Nephron progenitor cell (in vitro differentiated cells): ENCODE measurements around the gene DLG5.
A peak's percentile ranks its signal among the peaks of the same experiment; 100 is the strongest.

Source experiments
- DNase-seq: peaks from one replicate; pipeline ENCODE4 v3.0.0; 2021
- H3K27ac Mint-ChIP-seq: 2 replicates; pipeline ENCODE4 v1.8.0; 2021; ENCODE audit warnings: mild to moderate bottlenecking, moderate library complexity, mixed read lengths
- H3K27me3 Mint-ChIP-seq: 2 replicates; pipeline ENCODE4 v1.8.0; 2021; ENCODE audit warnings: mild to moderate bottlenecking, low read depth, mixed read lengths; ENCODE audit not compliant: poor library complexity
- H3K36me3 Mint-ChIP-seq: 2 replicates; pipeline ENCODE4 v1.8.0; 2021; ENCODE audit warnings: low read depth, mixed read lengths
- H3K4me1 Mint-ChIP-seq: 2 replicates; pipeline ENCODE4 v1.8.0; 2021; ENCODE audit warnings: mixed read lengths
- H3K4me3 Mint-ChIP-seq: 2 replicates; pipeline ENCODE4 v1.8.0; 2021; ENCODE audit warnings: mild to moderate bottlenecking, moderate library complexity, mixed read lengths
- H3K9me3 Mint-ChIP-seq: 2 replicates; pipeline ENCODE4 v1.8.0; 2021; ENCODE audit warnings: mild to moderate bottlenecking, moderate library complexity, mixed read lengths
- TF ChIP-seq, protein P1 (sequence below): fragments of 200-600 bp; sonication (generic); IDR thresholded peaks from 2 replicates; pipeline ENCODE4 v1.5.0; 2021; ENCODE audit warnings: antibody characterized with exemption

DLG5 gene

DNA sequence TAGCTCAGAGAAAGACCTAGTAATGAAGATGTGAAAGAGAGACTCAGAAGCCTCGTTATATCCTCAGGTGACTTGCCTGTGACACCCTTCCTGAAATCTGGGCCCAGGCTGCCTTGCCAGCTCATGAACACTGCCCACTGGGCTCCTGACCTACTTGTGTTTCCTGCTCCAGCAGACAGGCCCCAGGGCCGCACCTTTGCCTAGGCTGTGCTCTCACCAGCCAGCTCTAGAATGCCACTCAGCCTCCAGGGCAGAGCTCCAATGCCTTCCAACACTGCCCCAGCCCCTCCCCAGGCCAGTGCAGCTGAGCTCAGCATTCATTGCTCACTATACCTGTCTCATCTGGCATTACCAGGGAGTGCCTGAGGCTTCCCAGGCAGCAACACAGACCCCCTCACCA is 94.3 kb downstream of the DLG5 start:
- DNase-seq: no peak
- Mint-ChIP-seq H3K27me3 (no peaks in the 10 kb centered on the region), H3K4me1 (peaks cover 23% of the 10 kb centered on the region), H3K9me3 (no peaks in the 10 kb centered on the region), H3K36me3 (peaks cover 61% of the 10 kb centered on the region), H3K4me3 (no peak overlapping the region), H3K27ac (no peak overlapping the region)
- TF ChIP-seq, protein P1, sequence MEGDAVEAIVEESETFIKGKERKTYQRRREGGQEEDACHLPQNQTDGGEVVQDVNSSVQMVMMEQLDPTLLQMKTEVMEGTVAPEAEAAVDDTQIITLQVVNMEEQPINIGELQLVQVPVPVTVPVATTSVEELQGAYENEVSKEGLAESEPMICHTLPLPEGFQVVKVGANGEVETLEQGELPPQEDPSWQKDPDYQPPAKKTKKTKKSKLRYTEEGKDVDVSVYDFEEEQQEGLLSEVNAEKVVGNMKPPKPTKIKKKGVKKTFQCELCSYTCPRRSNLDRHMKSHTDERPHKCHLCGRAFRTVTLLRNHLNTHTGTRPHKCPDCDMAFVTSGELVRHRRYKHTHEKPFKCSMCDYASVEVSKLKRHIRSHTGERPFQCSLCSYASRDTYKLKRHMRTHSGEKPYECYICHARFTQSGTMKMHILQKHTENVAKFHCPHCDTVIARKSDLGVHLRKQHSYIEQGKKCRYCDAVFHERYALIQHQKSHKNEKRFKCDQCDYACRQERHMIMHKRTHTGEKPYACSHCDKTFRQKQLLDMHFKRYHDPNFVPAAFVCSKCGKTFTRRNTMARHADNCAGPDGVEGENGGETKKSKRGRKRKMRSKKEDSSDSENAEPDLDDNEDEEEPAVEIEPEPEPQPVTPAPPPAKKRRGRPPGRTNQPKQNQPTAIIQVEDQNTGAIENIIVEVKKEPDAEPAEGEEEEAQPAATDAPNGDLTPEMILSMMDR: no peak

DNA sequence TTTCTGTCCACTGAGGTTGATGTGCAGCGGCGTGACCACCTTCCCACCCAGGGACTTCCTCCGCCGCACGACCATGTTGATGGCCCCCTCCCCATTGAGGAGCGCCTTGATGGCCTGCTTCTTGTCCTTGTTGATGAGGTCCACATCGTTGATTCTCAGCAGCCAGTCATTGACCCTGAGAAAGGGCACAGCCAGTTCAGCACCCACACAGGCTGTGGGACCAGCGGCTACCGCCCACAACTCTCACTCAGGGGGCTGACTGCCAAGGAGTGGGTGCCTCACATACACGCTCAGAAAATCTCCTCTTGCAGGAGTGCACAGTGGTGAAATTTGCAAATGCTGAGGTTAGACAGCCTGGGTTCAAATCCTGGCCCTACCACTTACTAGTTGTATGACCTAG is 97.2 kb downstream of the DLG5 start:
- peaks cover 4% of the 10 kb centered on the region for H3K4me1 Mint-ChIP-seq
- no peaks in the 10 kb centered on the region for H3K27me3 Mint-ChIP-seq
- H3K27ac Mint-ChIP-seq: no peak overlapping the region
- H3K9me3 Mint-ChIP-seq: no peaks in the 10 kb centered on the region
- peaks cover 61% of the 10 kb centered on the region for H3K36me3 Mint-ChIP-seq
- no peak for DNase-seq
- H3K4me3 Mint-ChIP-seq: no peak overlapping the region
- TF ChIP-seq, protein P1: no peak

DNA sequence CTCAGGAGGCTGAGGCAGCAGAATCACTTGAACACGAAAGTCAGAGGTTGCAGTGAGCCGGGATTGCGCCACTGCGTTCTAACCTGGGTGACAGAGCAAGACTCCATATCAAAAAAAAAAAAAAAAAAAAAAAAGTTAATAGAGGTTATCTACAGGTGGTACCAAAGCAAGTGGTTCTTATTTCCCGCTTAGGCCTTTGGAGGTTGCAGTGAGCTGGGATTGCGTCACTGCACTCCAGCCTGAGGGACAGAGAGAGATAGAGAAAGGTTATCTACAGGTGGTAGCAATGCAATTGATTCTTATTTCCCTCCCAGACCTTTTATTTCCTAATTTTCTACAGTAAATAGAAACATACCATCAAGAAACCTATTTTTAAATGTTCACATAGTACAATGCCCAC is 98.2 kb downstream of the DLG5 start:
- DNase-seq: no peak
- H3K27me3 Mint-ChIP-seq: no peaks in the 10 kb centered on the region
- H3K27ac Mint-ChIP-seq: no peak overlapping the region
- TF ChIP-seq, protein P1: no peak
- H3K4me1 Mint-ChIP-seq: peaks cover 4% of the 10 kb centered on the region
- H3K36me3 Mint-ChIP-seq: peaks cover 63% of the 10 kb centered on the region
- no peaks in the 10 kb centered on the region for H3K9me3 Mint-ChIP-seq
- no peak overlapping the region for H3K4me3 Mint-ChIP-seq

DNA sequence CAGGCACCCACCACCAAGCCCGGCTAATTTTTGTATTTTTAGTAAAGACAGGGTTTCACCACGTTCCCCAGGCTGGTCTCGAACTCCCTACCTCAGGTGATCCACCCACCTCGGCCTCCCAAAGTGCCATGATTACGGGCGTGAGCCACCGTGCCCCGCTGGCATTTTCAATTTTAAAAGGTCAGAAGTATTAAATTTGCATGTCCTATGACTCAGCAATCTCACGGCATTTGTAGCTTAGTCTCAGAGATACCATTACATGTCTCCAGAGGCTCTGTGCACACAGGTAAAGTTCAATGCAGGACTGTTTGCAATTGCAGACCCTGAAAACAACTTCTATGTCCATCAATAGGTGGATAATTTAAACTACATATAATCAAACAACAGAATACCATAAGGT is 99.2 kb downstream of the DLG5 start:
- Mint-ChIP-seq H3K4me3 (no peak overlapping the region), H3K27me3 (no peaks in the 10 kb centered on the region), H3K9me3 (no peaks in the 10 kb centered on the region), H3K27ac (no peak overlapping the region), H3K36me3 (peaks cover 60% of the 10 kb centered on the region), H3K4me1 (peaks cover 4% of the 10 kb centered on the region)
- TF ChIP-seq, protein P1: no peak
- no peak for DNase-seq

DNA sequence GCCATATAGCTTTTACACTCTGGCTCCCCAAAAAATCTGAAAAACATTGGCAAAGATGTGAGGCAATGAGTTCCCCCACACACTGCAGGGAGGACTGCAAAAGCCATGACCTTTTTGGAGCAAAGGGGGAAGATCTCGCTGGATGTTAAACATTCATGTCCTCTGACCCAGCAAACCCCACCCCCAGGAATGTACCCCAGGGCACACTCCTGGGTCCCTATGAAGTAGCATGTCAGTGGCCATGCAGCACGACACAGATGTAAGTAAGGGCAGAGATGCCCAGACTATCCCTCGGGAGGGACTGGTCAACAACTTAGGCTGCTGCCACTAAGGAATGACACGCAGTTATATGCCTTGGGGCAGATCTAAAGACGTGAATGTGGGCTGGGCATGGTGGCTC is 100.6 kb downstream of the DLG5 start:
- Mint-ChIP-seq H3K36me3 (peaks cover 66% of the 10 kb centered on the region), H3K9me3 (no peaks in the 10 kb centered on the region), H3K4me1 (peaks cover 4% of the 10 kb centered on the region), H3K4me3 (no peak overlapping the region), H3K27me3 (no peaks in the 10 kb centered on the region), H3K27ac (peak overlapping the region; percentile 80)
- TF ChIP-seq, protein P1: no peak
- no peak for DNase-seq

DNA sequence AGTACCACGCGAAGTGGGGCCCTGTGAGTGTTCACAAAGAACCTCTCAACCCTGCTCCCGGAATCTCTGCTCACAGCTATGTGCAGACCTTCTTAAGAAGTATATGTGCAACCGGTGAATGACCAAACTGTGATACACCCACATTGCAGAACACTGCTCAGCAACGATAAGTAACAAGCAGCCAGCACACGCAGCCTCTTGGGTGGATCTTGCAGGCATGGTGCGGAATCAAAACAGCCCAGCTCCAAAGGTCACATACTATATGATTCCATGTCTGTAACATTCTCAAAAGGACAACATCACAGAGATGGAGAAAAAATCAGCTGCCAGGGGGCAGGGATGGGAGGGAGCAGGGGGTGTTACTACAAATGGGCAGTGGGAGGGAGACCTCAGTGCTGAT is 101.6 kb downstream of the DLG5 start:
- no peak for DNase-seq
- Mint-ChIP-seq H3K27me3 (no peaks in the 10 kb centered on the region), H3K4me3 (no peak overlapping the region), H3K36me3 (peaks cover 63% of the 10 kb centered on the region), H3K27ac (no peak overlapping the region), H3K9me3 (no peaks in the 10 kb centered on the region), H3K4me1 (peaks cover 4% of the 10 kb centered on the region)
- TF ChIP-seq, protein P1: no peak
